ENCODE measurements around the gene CLCN6.

DNA sequence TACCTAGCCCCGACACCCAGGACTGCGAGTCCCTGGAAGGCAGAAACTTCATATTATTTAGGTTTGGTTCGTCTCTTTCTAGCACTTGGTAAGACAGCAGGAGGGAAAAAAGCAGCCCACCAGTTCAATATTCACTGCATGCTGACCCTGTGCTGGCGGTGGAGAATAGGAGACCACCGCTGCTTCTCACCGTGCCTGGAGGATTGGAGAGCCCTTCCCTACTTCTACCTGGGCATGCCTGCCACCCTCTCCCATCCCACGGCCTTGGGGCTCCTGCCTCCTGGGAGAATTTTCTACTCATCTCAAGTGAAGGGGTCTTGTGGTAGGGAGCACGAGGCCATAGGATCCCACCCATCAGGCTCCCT lies 5.6 kb upstream of the CLCN6 start:
- no peak for TF ChIP-seq POLR2A (IDR thresholded peaks at IDR 0.05)
- TF ChIP-seq CTCF (IDR thresholded peaks at IDR 0.05), result no peak

All from uterus (tissue), 2 donors.